ENCODE data around the gene FAM120B.

Gene FAM120B

DNA sequence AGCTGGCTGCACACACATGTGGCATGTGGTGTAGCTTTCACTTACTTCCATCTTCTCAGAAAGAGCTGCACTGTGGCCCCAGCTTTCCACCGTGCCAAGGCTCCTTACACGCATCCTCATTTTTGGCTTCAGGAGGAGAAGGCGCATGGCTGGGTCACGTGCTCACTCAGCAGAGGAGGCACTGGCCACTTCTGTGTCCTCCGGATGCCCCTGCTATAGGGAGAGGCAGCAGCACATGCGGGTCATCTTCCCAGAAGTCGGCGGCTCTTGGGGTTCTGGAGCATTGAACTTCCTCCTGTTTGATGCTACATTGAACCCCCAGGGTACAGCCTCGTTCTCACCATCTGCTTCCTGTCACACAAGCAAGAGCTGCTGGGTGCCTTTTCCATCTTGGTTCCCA is 111.3 kb downstream of the FAM120B start:
- DNase-seq (ENCODE audit: low read depth in 3 of 3, low spot score in 1 of 3): no peak

DNA sequence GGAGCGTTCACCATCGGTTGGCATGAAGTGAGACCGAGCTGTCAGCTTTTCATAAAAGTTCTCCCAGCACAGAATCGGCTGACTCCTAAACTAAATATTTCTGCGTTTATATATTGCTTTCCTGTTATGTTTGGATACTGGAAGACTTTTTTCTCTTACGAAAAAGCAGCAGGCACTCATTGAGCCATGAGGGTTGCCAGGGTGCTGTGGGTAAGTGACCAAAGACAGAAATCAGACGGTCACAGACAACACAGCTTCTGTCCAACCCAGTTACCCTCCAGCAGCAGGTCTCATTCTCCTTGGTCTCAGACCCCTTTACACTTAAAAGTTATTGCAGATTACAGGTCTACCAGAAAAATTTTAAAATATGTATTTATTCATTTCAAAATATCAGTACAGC is 113.7 kb downstream of the FAM120B start:
- no peak for DNase-seq (ENCODE audit: low read depth in 3 of 3, low spot score in 1 of 3)

DNA sequence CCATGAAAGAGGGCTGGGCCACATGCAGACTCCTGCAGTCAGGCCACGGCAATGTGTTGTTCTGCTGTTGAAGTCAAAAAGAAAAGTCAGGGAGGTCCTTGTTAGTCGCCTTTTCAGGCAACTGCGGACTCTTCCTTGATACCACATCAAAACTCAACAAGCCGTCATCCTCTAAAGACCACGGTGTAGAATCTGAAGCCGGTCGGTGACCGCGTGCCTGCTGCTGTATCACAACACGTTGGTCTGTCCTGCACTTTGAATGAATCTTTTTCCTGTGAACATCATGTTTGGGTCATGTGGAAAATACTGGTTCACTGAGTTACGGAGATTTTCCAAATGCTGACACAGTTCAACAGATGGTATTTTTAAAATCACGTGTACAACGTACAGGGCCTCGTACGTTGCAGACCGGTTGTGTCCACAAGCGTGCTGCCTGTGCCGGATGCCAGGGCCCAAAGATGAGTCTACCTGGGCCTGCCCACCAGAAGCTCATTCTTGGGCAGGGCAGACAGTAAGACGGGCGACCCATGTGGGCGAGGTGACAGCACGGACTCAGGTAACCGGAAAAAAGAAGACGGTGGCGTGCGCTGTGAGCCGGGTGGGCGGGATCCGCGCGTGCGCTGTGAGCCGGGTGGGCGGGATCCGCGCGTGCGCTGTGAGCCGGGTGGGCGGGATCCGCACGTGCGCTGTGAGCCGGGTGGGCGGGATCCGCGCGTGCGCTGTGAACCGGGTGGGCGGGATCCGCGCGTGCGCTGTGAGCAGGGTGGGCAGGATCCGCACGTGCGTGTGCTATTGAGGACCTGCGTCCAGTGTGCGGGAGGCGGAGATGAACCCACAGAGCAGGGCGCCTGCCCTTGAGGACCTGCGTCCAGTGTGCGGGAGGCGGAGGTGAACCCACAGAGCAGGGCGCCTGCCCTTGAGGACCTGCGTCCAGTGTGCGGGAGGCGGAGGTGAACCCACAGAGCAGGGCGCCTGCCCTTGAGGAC is 114.5 kb downstream of the FAM120B start:
- DNase-seq (ENCODE audit: low read depth in 3 of 3, low spot score in 1 of 3): no peak

DNA sequence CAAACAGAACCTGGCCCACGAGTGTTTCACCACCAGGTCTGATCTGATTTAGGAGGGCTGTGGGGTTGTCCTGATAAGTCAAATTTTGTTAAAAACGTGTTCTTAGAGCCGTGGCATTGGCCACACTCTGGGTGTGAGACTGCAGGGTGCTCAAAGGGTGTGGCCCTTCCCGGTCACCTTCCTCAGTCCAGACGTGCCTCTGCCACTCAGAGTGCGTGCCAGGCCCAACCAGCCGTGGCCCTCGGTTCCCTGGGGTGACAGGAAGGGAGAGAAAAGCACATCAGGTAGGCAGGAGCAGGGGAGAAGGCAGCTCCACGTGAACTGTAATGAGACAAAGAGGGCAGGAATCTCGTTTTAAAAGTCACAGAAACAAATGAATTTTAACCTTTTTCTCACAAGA is 115.4 kb downstream of the FAM120B start:
- no peak for DNase-seq (ENCODE audit: low read depth in 3 of 3, low spot score in 1 of 3)

DNA sequence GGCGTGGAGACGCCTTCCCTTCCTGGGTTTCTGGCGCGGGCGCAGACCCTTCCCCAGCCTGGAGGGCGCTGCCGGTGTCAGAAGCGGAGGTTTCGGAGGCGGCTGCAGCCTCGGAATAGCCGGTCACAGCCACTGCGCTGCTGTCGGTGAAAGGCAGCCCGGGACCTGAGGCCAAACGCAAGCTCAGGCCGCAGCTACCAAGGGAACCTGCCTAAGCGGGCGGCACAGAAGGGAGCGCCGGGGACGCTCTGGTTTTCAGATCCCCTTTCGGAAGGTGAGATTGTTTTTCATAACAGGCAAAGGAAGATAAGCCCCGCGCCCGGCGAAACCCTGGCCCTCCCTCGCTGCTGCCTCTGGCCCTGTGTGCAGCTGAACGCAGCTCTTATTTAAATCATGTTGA is 116.5 kb downstream of the FAM120B start:
- no peak for DNase-seq (ENCODE audit: low read depth in 3 of 3, low spot score in 1 of 3)

DNA sequence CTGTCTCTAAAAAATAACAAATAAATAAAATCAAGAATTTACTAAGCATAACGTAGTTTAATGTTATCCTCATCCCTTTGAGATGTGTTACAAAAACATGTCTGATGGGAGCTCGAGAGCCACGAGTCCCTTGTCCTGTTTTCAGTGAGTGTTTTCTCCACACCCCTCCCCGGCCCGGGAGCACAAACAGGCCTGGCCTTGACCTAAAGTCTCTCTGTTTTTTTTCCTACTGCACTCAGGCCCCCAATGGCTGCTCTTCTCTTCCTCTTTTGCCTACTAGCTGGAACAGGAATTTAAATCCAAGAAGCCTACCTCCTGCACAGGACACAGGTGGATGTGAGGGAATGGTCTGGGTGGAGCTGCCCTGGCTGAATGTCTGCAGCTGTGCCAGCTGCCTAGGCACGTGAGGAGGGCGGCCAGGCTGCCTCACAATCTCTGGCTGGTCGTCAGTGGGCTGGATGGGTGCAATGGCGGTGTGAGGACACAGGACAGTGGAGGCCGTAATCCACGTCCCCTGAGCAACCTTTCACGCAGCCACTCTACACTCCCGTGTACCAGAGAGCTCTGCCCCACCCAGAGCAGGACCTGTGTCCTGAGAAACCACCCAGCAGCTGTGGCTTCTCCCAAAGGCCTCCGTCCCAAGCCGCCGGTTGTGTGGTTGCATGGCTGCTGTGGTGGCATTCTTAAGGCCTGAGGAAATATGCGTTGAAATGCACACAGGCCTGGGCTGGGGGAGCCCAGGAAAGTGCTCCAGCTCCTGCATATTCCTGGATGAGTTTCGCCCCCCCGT is 117.5 kb downstream of the FAM120B start:
- DNase-seq (ENCODE audit: low read depth in 3 of 3, low spot score in 1 of 3): no peak

DNA sequence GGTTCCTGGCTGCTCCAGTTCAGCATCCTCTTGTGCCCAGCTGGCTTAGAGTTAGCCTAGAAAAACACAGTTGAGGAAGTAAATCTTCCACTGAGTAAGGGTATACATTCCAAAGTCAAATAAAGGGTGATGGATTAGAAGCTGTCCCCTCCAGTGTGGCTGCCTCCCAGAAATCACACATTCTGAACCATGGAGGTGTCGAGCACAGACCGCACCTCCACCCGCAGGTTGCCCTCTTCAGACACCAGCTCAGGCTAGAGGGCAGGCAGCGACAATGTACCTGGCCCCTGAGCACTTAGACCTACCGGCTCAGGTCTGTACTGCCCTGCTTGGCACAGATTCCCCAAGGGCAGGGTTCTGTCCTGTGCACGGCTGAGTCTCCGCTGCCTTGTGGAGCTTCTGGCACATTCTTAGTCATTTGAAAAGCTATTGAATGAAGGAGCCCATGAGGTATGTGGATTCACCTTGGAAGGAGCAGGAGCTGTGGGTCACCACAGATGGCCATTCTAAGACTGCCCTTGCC is 118.1 kb downstream of the FAM120B start:
- DNase-seq (ENCODE audit: low read depth in 3 of 3, low spot score in 1 of 3): no peak

DNA sequence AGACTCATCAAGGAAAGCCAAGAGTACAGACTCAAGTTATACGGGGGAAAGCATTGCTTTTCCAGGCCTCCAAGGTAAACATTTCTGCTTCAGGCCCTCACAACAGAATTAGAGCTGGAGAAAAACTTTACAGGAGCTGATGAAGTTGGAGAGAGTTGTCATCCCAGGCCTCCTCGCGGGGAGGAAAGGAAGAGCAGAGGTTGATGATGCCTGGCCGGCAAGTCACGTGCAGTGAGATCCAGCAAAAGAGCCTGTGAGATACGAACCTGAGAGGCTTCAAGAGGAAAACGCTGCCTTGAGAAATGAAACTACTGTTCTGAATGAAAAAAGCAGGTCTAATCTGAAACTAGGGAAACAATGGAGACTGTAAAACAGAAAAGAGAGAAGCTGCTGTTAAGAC is 122.9 kb downstream of the FAM120B start:
- DNase-seq (ENCODE audit: low read depth in 3 of 3, low spot score in 1 of 3): no peak

DNA sequence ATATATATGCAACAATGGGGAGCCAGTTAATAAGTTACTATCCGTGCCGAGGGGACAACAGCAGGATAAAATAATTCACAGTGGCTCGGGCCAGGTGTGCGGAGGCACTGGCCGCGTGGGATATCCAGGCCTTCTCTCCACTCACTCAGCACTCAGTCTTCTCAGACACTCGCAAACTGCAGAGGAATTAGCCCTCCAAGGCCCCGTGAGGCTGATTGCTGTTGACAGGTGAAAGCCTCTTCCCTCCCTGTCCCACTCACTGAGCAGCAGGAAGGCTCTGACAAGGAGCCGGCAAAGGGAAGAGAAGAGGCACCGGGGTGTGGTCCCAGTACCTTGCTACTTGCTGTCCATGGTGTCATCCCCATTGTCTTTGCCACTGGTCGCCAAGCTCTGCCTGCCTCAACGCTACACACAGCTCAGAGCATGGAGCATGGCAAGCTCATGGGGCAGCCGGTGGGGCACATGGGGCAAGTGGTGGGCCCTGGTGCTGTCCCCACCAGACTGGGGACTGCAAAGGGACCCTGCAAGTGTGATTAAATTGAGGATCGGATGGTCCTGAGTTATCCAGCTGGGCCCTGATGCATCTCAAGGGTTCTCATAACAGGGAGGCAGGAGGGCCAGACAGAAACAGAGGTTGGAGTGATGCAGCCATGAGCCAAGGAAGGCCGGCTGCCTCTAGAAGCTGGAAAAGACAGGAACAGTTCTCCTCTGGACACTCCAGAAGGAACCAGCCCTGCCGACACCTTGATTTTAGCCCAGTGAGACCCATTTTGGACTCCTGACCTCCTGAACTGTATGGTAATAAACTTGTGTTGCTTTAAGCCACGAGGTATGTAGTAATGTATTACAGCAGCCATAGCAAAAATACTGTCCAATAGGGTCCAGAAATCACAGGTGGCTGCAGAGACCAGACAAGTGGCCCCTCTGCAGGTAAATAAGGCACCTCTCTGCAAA is 126.9 kb downstream of the FAM120B start:
- DNase-seq (ENCODE audit: low read depth in 3 of 3, low spot score in 1 of 3): no peak

DNA sequence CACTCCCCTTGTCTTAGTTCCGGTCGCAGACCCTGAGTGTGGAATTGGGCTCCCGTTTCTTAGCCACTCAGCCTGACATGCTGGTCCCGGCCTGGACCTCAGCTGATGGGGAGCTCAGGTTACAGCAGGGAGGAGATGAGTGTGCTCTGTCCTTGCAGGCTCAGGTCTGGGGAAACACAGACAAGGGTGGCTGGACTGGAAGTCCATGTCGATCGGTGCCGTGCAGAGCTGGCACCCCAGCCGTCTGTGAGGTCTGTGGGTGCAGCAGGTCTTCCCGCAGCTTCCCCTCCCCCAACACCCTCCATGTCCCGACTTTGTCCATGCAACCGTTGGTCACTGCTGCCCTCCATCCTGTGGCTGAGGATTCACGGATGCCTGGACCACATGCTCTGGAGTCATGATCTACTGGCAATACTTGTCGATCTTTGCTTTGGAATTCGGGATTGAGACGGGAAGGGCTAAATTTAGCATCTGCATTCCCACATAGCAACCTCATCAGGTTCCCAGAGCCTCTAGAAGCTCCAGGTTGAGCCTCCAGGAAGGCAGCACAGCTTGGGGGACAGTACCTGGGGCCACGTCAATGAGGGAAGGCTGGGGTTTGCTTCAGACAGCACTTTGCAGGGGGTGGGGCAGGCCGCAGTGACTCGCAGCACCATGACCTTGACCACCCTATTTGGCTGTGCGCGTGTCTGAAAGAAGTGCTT is 127.7 kb downstream of the FAM120B start:
- no peak for DNase-seq (ENCODE audit: low read depth in 3 of 3, low spot score in 1 of 3)

DNA sequence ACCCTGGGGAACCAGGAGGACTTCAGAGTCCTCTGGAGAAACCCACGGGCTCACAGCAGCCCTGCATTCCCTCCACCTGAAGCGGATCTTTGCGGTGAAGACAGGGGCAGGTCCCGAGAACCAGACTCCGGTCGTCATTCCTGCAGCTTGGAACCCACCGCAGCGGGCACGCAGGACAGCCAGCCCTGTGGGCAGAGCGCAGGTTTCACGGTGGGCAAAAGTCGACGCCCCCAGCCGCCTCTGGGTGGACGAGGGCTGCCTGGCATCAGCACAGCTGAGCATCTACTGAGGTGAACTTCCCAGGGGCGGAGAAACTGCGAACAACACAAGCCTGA is 128.2 kb downstream of the FAM120B start:
- DNase-seq (ENCODE audit: low read depth in 3 of 3, low spot score in 1 of 3): no peak

DNA sequence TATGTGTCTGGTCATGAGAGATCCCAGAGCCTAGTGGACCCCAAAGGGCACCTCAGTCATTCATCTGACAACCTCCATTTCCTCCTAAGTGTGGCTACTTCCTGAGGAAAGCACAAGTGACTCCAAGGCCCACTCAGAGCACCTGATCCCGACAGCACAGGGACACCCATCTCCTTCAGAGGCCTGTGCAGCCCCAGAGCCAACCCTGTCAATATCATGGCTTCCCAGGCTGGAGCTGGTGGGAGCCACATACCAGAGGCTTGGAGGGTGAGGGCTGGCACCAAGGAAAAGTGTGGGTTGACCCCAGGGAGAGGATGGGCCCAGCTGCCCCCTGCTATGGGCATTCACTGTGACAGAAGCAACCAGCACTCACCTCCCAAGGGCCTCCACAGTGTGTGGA is 129.2 kb downstream of the FAM120B start:
- DNase-seq (ENCODE audit: low read depth in 3 of 3, low spot score in 1 of 3): no peak

DNA sequence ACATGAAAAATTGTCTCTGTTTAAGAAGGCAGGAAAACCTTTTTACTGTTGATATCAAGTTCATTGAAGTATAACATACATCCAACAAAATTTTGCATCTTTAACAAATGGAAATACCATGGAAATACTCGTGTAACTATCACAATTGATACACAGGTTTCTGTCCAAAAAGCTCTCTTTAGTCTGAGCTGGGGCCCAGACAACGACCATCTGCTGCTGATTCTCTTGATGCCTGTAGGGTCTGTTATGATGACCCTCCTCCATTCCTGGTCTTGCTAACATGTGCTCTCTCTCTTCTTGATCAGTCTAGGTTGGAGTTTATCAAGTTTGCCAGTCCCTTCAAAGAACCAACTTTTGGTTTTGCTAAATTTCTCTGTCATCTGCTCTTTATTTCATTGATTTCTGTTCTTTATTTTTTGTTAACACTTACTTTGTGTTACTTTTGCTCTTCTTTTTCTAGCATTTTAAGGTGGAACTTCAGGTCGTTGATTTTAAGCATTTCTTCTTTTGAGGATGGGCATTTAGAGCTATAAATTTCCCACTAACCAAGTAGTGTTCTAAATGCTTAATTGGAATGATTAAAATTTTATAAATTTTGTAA is 129.8 kb downstream of the FAM120B start:
- DNase-seq (ENCODE audit: low read depth in 3 of 3, low spot score in 1 of 3): no peak

DNA sequence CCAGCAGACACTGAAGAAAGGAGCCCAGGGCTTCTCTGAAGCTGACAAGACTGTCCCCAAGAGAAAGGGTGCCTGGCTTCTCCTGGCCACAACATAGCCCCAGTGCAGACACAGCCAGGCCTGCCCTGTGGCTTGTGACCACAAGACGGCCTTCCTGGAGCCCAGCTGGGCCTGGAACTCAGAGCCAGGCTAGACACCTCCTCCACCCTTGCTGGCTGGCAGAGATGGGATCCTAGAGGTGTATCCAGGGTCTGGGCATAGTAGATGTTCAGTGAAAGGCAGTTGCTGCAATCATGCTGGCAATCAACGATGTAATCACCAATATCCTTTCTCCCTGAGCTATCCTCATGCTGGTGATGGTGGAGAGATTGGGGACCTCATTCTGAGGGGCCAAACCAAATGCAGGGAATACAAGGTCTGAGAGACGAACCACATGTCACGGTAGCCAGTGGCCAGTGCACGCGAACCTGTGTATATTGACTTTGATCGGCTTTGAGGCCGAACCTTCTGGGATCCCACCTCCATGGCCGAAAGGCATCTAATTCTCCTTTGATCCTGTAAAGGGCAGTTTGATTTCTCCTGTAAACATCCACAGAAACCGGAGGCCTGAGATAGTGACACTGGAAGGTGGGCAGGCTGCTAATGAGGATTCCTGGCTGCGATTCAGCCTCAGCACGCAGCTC is 131.3 kb downstream of the FAM120B start:
- no peak for DNase-seq (ENCODE audit: low read depth in 3 of 3, low spot score in 1 of 3)

DNA sequence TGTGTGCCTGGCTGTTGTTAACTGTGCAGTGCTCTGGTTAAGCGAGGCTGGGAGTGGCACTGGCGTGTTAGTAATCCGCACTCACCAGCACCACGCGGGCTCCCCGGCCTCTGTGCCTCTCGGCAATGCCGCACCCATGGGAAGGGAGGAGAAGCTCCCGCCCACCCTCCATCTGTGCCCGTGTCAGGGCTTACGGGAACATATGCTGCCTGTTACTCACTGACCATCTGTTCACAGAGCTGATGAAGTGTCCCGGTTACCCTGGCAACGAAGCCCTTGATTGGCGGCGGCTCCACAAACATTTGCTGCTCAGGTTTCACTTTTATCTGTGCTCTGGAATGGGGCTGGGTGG is 131.8 kb downstream of the FAM120B start:
- no peak for DNase-seq (ENCODE audit: low read depth in 3 of 3, low spot score in 1 of 3)

DNA sequence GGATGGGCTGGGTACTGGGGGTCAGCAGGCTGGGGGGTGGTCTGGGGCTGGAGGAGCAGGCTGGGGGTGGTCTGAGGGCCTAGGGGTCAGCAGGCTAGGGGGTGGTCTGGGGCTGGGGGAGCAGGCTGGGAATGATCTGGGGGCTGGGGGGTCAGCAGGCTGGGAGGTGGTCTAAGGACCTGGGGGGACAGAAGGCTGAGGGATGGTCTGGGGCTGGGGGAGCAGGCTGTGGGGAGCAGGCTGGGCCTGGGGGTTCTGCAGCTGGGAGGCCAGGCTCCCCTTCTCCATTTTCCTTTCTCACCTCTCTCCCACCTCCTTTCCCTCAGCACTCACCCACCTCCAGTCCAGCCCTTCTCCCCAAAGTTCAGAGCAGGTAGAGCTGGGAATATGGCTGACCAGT is 132.3 kb downstream of the FAM120B start:
- DNase-seq (ENCODE audit: low read depth in 3 of 3, low spot score in 1 of 3): no peak

DNA sequence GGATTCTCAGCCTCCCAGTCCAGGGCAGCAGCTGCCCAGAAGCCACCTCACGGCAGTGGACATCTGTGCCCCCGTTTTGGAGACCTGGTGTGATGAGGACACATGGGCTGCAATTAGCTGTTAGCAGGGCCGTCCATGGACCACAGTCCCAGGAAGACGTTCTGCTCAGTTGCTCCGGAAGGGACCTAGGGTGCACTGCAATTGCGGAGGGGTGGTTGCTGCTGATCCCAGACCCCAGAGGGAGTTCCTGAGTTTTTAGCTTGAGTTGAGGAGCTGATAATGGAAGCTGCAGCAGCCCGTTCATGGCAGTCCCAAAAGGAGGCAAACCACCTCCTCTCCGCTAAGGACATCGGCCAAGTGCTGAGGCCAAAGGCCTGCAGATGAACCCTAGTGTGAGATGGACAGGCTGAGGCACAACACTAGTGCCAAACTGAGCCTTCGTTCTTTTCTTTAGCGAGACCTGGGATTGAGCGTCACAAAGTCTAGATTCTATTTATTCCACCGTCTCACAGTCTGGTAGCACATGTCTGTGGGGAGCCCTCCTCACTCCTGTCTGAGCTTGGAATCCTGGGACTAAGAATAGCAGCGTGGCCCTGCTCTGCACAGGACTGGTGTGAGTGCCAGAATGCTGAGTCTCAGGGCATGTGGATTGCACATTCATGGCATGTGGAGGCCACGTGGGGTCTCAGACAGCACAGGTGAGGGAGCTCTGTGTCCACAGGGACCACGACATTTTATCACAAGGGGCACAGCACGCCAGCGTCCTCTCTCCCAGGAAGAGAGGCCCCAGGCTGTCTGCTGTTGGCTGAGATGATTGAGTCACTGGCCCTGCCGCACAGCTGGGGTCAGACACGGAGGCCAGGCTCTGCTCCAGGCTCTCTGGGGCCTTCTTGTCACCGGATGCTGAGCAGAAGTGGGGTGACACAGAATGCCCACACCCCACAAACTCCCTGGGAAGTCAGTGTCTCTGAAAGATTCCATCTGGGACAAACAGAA is 133.1 kb downstream of the FAM120B start:
- DNase-seq (ENCODE audit: low read depth in 3 of 3, low spot score in 1 of 3): no peak

DNA sequence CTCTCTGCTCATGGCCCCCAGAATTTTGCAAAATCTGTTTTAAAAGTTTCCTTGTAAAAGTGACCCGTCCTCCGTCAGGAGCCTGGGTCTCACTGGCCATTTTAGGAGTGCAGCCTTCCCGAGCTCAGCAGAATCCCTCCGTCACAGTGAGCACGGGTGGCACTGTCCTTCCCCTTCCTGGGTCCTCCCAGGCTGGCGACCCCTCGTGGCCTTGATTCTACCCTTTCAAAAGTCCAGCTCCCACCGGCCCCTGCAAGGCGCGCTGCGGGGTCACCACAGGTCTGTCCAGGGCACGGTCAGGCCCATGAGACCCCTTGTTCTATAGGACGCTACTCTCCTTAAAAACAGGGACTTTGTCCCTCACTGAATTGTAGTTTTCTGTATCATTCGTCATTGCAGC is 133.9 kb downstream of the FAM120B start:
- no peak for DNase-seq (ENCODE audit: low read depth in 3 of 3, low spot score in 1 of 3)

All from stimulated activated CD4-positive, alpha-beta T cell treated with anti-CD3 and anti-CD28 coated beads, TNF-alpha, amount 100 ng/mL, for 1 hour (primary cell).